Activated CD4-positive, alpha-beta T cell treated with anti-CD3 and anti-CD28 coated beads for 36 hours (primary cell): ENCODE measurements around the gene PCDHGC4. TPM values are rescaled to one million over a fixed set of nuclear protein-coding genes. Genes with fewer than 3 reads are reported as not detected.
A peak's percentile ranks its signal among the peaks of the same experiment; 100 is the strongest.

Experiments used
- ATAC-seq: fragments of 200-7000 bp; cut with Tn5 transposase; one replicate; pipeline ENCODE4 v1.10.0; 2021; ENCODE audit warnings: mild to moderate bottlenecking, moderate library complexity
- CTCF ChIA-PET: fragments of 350-600 bp; sonication (Branson Sonifier 250); formaldehyde crosslinking; loops from one replicate; lab custom pipeline; 2021; ENCODE audit warnings: antibody characterized with exemption; lab: Charles Lee
- POLR2A ChIA-PET: fragments of 350-600 bp; sonication (Branson Sonifier 250); formaldehyde crosslinking; loops from one replicate; lab custom pipeline; 2021; ENCODE audit warnings: antibody characterized with exemption, inconsistent platforms; lab: Charles Lee
- DNase-seq: peaks from one replicate; pipeline ENCODE4 v3.0.0-alpha.2; 2020
- H3K27ac Mint-ChIP-seq: one replicate; pipeline ENCODE4 v1.8.0; 2021; ENCODE audit warnings: mixed read lengths
- H3K27me3 Mint-ChIP-seq: one replicate; pipeline ENCODE4 v1.8.0; 2021; ENCODE audit warnings: mixed read lengths
- H3K36me3 Mint-ChIP-seq: one replicate; pipeline ENCODE4 v1.8.0; 2021; ENCODE audit warnings: low read depth, mixed read lengths
- H3K4me1 Mint-ChIP-seq: one replicate; pipeline ENCODE4 v1.8.0; 2021; ENCODE audit warnings: mixed read lengths
- H3K4me3 Mint-ChIP-seq: one replicate; pipeline ENCODE4 v1.8.0; 2021; ENCODE audit warnings: mild to moderate bottlenecking, moderate library complexity, mixed read lengths
- H3K9me3 Mint-ChIP-seq: one replicate; pipeline ENCODE4 v1.8.0; 2021; ENCODE audit warnings: low read depth, mixed read lengths
- intact Hi-C, 2 experiments: fragments of 100-400 bp; cut with DNase I in 1 of 2; cut with micrococcal nuclease in 1 of 2; formaldehyde crosslinking; loops; one replicate each; pipeline versions ENCODE4 v1.14.2 to v1.15.1; 2022 to 2024; cut with DNase I, micrococcal nuclease
- total RNA-seq, 2 experiments: library from RNA; stranded (reverse); gene quantifications; one replicate each; pipeline ENCODE4 v1.2.3, GENCODE V29; 2021

Gene PCDHGC4
- not detected for total RNA-seq

DNA sequence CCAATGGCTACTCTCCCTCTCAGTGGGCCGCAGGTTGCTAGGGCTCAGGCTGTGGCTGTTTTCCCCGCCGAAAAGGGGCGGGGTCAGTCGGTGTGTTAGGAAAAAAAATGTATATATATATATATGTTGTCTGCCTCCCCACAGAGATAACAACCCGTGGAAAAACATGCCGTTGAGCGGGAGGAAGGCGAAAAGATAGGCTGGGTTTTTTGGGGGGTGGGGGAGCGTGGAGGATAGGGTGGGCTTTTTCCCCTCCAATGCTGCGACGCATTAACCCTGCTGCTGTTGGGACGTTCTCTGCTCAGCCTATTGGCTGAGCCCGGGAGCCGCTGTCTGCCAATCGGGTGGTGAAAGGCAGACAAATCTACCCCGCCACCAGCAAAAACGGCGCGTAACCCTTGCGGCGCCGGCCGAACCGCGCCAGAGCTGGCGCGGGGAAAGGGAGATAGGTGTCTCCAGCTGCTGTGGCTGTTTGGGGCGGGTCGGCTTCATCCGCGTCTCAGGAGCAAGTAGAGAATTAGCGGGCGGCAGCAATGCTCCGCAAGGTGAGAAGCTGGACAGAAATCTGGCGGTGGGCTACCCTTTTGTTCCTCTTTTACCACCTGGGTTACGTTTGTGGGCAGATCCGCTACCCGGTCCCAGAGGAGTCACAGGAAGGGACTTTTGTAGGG lies at the start of gene PCDHGC4:
Gene PCDHGC4 (plus strand): TSS at position 390 of the 671 bp plus-strand sequence. CDS start 144 bp downstream, at position 534.
- Mint-ChIP-seq H3K4me3 (peak within 1 kb of the TSS; percentile 44), H3K4me1 (peaks cover 13% of the 10 kb centered on the region), H3K36me3 (no peaks in the 10 kb centered on the region), H3K27ac (no peak within 1 kb of the TSS), H3K27me3 (peaks cover 70% of the 10 kb centered on the region), H3K9me3 (no peaks in the 10 kb centered on the region)
- intact Hi-C loops = no loop called here
- ATAC-seq = peak; percentile 55
- CTCF ChIA-PET = interaction anchor here (0.7 to 2.3 kb wide), 5 partner anchors 9 to 79 kb away, joined by 3 to 7 read pairs (median 6); partner anchors contain the start of genes PCDHGB6 and PCDHGC3
- DNase-seq = peak; percentile 34
- POLR2A ChIA-PET = interaction anchor here (0.5 kb wide), 1 partner anchor 54 kb away, joined by 3 read pairs; the partner anchor contains the start of gene PCDHGA12

GRCh38 chr5:141437221-141437620 lies 47.6 kb upstream of the PCDHGC4 start:
- ATAC-seq (no peak), DNase-seq (no peak)
- Mint-ChIP-seq H3K4me3 (no peak overlapping the region), H3K9me3 (peaks cover 15% of the 10 kb centered on the region), H3K27me3 (peaks cover 38% of the 10 kb centered on the region), H3K4me1 (no peaks in the 10 kb centered on the region), H3K27ac (no peak overlapping the region), H3K36me3 (peaks cover 2% of the 10 kb centered on the region)
- intact Hi-C loops = no loop called here
- CTCF ChIA-PET = interaction anchor here (0.9 to 1.3 kb wide), 2 partner anchors 16 to 127 kb away, joined by 3 read pairs; partner anchors contain the start of gene PCDHGA11
- POLR2A ChIA-PET = no interaction called here

GRCh38 chr5:141439411-141440141 lies 45.3 kb upstream of the PCDHGC4 start:
- H3K9me3 Mint-ChIP-seq = peaks cover 7% of the 10 kb centered on the region
- no peaks in the 10 kb centered on the region for H3K36me3 Mint-ChIP-seq
- no peaks in the 10 kb centered on the region for H3K4me1 Mint-ChIP-seq
- no peak overlapping the region for H3K27ac Mint-ChIP-seq
- ATAC-seq (no peak), DNase-seq (no peak)
- intact Hi-C loops = no loop called here
- POLR2A ChIA-PET = no interaction called here
- peaks cover 27% of the 10 kb centered on the region for H3K27me3 Mint-ChIP-seq
- CTCF ChIA-PET = interaction anchor here (0.6 to 0.8 kb wide), 3 partner anchors 16 to 232 kb away, joined by 3 to 4 read pairs (median 3); partner anchors contain the start of gene PCDHGB7
- no peak overlapping the region for H3K4me3 Mint-ChIP-seq

GRCh38 chr5:141440341-141440740 lies 44.5 kb upstream of the PCDHGC4 start:
- CTCF ChIA-PET = interaction anchor here (0.5 to 0.6 kb wide), 3 partner anchors 17 to 232 kb away, joined by 3 to 4 read pairs (median 4); no protein-coding TSS in a partner anchor
- Mint-ChIP-seq H3K27me3 (peaks cover 25% of the 10 kb centered on the region), H3K36me3 (no peaks in the 10 kb centered on the region), H3K27ac (no peak overlapping the region), H3K4me1 (no peaks in the 10 kb centered on the region), H3K4me3 (no peak overlapping the region), H3K9me3 (peaks cover 7% of the 10 kb centered on the region)
- DNase-seq = no peak
- ATAC-seq = no peak
- POLR2A ChIA-PET = interaction anchor here (0.7 kb wide), 1 partner anchor 484 kb away, joined by 4 read pairs; no protein-coding TSS in a partner anchor
- intact Hi-C loops = no loop called here

DNA sequence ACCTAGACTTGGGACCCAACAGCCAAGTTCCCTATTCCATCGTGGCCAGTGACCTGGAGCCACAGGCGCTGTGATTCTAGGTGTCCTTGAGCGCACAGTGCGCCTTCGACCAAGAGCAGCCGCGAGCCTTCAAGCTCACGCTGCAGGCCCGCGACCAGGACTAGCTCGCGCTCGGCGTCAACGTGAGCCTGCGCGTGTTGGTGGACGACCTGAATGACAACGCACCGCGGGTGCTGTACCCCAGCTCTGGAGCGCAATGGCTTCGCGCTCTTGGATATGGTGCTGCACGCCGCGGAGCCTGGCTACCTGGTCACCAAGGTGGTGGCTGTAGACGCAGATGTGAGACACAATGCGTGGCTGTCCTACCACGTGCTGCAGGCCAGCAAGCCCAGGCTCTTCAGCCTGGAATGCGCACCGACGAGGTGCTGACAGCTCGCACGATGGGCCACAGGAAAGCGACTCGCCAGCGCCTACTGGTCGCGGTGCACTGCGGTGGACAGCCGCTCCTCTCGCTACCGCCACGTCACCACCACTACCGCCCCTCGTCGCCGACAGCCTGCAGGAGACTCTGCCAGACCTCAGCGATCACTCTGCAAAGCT lies 43.2 kb upstream of the PCDHGC4 start:
- CTCF ChIA-PET = interaction anchor here (2.0 kb wide), 1 partner anchor 11 kb away, joined by 6 read pairs; the partner anchor contains the start of gene PCDHGA12
- no peak for DNase-seq
- Mint-ChIP-seq H3K27me3 (peaks cover 26% of the 10 kb centered on the region), H3K9me3 (peaks cover 7% of the 10 kb centered on the region), H3K27ac (no peak overlapping the region), H3K4me3 (no peak overlapping the region), H3K36me3 (no peaks in the 10 kb centered on the region), H3K4me1 (no peaks in the 10 kb centered on the region)
- intact Hi-C loops = no loop called here
- POLR2A ChIA-PET = no interaction called here
- ATAC-seq = no peak

- H3K9me3 Mint-ChIP-seq = peaks cover 5% of the 10 kb centered on the region
- H3K36me3 Mint-ChIP-seq = no peaks in the 10 kb centered on the region
- intact Hi-C loops = no loop called here
- no peaks in the 10 kb centered on the region for H3K4me1 Mint-ChIP-seq
- H3K27me3 Mint-ChIP-seq = peaks cover 16% of the 10 kb centered on the region
- no peak overlapping the region for H3K27ac Mint-ChIP-seq
- no peak overlapping the region for H3K4me3 Mint-ChIP-seq
- ATAC-seq (no peak), DNase-seq (no peak)
- CTCF ChIA-PET = interaction anchor here (1.1 to 1.9 kb wide), 5 partner anchors 20 to 102 kb away, joined by 3 to 5 read pairs (median 3); partner anchors contain the start of gene PCDHGA10
- POLR2A ChIA-PET = no interaction called here
Measured at GRCh38 chr5:141465351-141465750, 19.5 kb upstream of the PCDHGC4 start.

DNA sequence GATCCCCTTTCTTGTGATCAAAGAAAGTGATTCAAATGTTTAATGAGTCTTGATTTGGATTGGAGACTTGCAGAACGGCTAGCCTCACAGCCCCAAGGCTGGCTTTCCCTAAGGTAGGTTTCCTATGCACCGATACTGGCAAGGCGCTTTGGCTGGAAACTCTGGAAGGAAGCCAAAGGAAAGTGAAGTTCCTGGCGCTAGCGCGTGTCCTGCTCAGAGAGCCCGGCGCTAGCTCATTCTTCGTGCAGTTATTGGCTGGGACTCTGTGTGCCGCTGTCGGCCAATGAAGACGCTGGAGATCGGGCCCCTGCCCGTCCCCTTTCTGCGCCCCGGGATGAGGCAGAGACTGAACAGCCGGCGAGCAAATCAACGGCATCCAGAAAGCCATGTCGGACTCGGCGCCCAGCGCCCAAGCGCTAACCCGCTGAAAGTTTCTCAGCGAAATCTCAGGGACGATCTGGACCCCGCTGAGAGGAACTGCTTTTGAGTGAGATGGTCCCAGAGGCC lies 9.2 kb upstream of the PCDHGC4 start, which contains the start of gene PCDHGC3:
Gene PCDHGC3 (plus strand): TSS at position 342 of the 507 bp plus-strand sequence. CDS start 151 bp downstream, at position 493.
- DNase-seq = peak; percentile 79
- H3K27me3 Mint-ChIP-seq = peaks cover 47% of the 10 kb centered on the region

DNA sequence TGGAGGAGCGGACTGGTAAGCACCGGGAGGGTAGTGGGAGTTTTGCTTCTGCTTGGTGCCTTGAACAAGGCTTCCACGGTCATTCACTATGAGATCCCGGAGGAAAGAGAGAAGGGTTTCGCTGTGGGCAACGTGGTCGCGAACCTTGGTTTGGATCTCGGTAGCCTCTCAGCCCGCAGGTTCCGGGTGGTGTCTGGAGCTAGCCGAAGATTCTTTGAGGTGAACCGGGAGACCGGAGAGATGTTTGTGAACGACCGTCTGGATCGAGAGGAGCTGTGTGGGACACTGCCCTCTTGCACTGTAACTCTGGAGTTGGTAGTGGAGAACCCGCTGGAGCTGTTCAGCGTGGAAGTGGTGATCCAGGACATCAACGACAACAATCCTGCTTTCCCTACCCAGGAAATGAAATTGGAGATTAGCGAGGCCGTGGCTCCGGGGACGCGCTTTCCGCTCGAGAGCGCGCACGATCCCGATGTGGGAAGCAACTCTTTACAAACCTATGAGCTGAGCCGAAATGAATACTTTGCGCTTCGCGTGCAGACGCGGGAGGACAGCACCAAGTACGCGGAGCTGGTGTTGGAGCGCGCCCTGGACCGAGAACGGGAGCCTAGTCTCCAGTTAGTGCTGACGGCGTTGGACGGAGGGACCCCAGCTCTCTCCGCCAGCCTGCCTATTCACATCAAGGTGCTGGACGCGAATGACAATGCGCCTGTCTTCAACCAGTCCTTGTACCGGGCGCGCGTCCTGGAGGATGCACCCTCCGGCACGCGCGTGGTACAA lies 8.5 kb upstream of the PCDHGC4 start:
- DNase-seq = peak; percentile 40
- Mint-ChIP-seq H3K27me3 (peaks cover 53% of the 10 kb centered on the region), H3K4me1 (peaks cover 28% of the 10 kb centered on the region), H3K9me3 (no peaks in the 10 kb centered on the region), H3K27ac (no peak overlapping the region), H3K4me3 (peak overlapping the region; percentile 82), H3K36me3 (no peaks in the 10 kb centered on the region)
- ATAC-seq = peak; percentile 28
- CTCF ChIA-PET = interaction anchor here (0.8 to 2.0 kb wide), 10 partner anchors 9 to 116 kb away, joined by 3 to 9 read pairs (median 4); partner anchors contain the start of genes PCDHGA12 and PCDHGC4
- intact Hi-C loops = loop anchor here (1.0 to 5.0 kb wide), 4 partner anchors 36 to 54 kb away; partner anchors contain the start of genes PCDHGA11 (in 1 of the 2) and PCDHGA12 (in 1 of the 2)
- POLR2A ChIA-PET = no interaction called here

More for the DNA sequence above, 9.2 kb upstream of the PCDHGC4 start, which contains the start of gene PCDHGC3:
- Mint-ChIP-seq H3K4me3 (peak within 1 kb of the TSS; percentile 82), H3K9me3 (no peaks in the 10 kb centered on the region), H3K36me3 (no peaks in the 10 kb centered on the region), H3K4me1 (peaks cover 28% of the 10 kb centered on the region), H3K27ac (peak within 1 kb of the TSS; percentile 37)
- ATAC-seq = peak; percentile 97
- intact Hi-C loops = loop anchor here (1.0 to 5.0 kb wide), 6 partner anchors 37 to 89 kb away; partner anchors contain the start of genes PCDHGA11 (in 1 of the 2) and PCDHGA12 (in 1 of the 2)
- ChIA-PET CTCF (interaction anchor here (1.0 to 2.4 kb wide), 9 partner anchors 9 to 88 kb away, joined by 3 to 11 read pairs (median 4); partner anchors contain the start of genes PCDHGA12 and PCDHGC4), POLR2A (no interaction called here)

DNA sequence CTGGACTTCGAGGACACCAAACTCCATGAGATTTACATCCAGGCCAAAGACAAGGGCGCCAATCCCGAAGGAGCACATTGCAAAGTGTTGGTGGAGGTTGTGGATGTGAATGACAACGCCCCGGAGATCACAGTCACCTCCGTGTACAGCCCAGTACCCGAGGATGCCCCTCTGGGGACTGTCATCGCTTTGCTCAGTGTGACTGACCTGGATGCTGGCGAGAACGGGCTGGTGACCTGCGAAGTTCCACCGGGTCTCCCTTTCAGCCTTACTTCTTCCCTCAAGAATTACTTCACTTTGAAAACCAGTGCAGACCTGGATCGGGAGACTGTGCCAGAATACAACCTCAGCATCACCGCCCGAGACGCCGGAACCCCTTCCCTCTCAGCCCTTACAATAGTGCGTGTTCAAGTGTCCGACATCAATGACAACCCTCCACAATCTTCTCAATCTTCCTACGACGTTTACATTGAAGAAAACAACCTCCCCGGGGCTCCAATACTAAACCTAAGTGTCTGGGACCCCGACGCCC lies 7.7 kb upstream of the PCDHGC4 start:
- peak overlapping the region; percentile 82 for H3K4me3 Mint-ChIP-seq
- ATAC-seq = no peak
- no peak for DNase-seq
- H3K4me1 Mint-ChIP-seq = peaks cover 28% of the 10 kb centered on the region
- no peaks in the 10 kb centered on the region for H3K9me3 Mint-ChIP-seq
- intact Hi-C loops = loop anchor here (5.0 kb wide), 3 partner anchors 35 to 55 kb away; partner anchors contain the start of genes PCDHGA11 (in 1 of the 2) and PCDHGA12 (in 1 of the 2)
- CTCF ChIA-PET = interaction anchor here (0.8 to 2.0 kb wide), 8 partner anchors 7 to 115 kb away, joined by 3 to 12 read pairs (median 6); partner anchors contain the start of genes PCDHGA12 and PCDHGC4
- peaks cover 53% of the 10 kb centered on the region for H3K27me3 Mint-ChIP-seq
- H3K27ac Mint-ChIP-seq = no peak overlapping the region
- POLR2A ChIA-PET = no interaction called here
- H3K36me3 Mint-ChIP-seq = no peaks in the 10 kb centered on the region
